SW 1271 (cell line): ENCODE results near the gene FMO3.

Experiments used
- DNase-seq, 2 experiments: peaks; one replicate each; lab custom pipeline; 2025; lab: John Stamatoyannopoulos, UW

The FMO3 gene

GRCh38 chr1:171159148-171159547 lies 68.4 kb downstream of the FMO3 start:
- DNase-seq, result no peak

GRCh38 chr1:171160211-171160610 lies 69.5 kb downstream of the FMO3 start:
- DNase-seq, result no peak

- DNase-seq, result no peak
Measured at GRCh38 chr1:171160639-171161354, 70.1 kb downstream of the FMO3 start.

- DNase-seq, result no peak
Measured at GRCh38 chr1:171161431-171161830, 70.7 kb downstream of the FMO3 start.

GRCh38 chr1:171166361-171166760 lies 75.7 kb downstream of the FMO3 start:
- no peak for DNase-seq
